DMS53 treated with DMSO at 0.1 percent for 48 hours (cell line): ENCODE results near the gene NDE1.
"Not testable (repeated sequence)": the region's sequence is repeated elsewhere in the genome, so short reads cannot be mapped to it uniquely, and the experiment has no call there.

Experiments used
- DNase-seq: peaks from one replicate; lab custom pipeline; 2025; ENCODE audit not compliant: unreplicated experiment; lab: John Stamatoyannopoulos, UW

Gene NDE1

GRCh38 chr16:15618392-15618791 lies 31.7 kb upstream of the NDE1 start:
- no peak for DNase-seq

GRCh38 chr16:15620611-15621195 lies 29.3 kb upstream of the NDE1 start:
- DNase-seq, result no peak

GRCh38 chr16:15621456-15621855 lies 28.6 kb upstream of the NDE1 start:
- no peak for DNase-seq

DNA sequence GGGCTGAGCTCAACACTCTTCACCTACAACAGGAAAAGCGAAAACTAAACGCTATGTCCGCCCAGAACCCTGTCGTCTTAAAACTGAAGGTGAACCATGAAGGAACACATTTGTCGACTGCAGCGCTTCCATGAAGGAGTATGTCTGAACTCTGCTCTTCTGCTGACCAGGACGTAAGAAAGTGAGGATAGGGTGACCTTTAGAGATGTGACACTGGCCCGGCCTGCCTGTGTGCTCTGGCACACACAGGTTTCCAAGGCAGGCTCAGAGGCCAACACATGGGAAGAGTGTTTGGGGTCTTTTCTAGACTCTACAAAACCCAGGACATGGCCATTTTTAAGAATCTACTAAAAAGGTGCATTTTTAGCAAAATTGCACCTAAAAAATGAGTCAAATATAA lies 28.2 kb upstream of the NDE1 start:
- DNase-seq, result no peak

- no peak for DNase-seq
Measured at GRCh38 chr16:15631730-15632409, 18.2 kb upstream of the NDE1 start.

GRCh38 chr16:15635926-15636325 lies 14.1 kb upstream of the NDE1 start:
- no peak for DNase-seq

- DNase-seq, result no peak
Measured at GRCh38 chr16:15636392-15636873, 13.6 kb upstream of the NDE1 start.

- no peak for DNase-seq
Measured at GRCh38 chr16:15639061-15639568, 10.9 kb upstream of the NDE1 start.

DNA sequence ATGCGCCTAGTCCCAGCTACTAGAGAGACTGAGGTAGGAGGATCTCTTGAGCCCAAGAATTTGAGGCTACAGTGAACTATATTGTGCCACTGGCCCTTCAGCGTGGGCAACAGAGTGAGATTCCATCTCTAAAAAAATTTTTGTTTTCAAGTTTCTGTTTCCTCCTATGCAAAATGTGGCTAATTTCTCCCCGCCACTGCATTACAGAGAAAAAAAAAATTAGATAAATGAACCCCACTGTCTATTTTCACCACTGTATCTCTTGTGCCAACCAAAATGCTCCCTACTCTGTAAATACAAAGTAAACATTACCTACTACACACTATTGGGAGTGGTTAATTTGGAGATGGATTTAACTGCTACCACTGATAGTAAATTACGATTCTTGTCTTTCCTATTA lies 9.1 kb upstream of the NDE1 start:
- no peak for DNase-seq

GRCh38 chr16:15641753-15642556 lies 8.1 kb upstream of the NDE1 start:
- DNase-seq, result no peak

DNA sequence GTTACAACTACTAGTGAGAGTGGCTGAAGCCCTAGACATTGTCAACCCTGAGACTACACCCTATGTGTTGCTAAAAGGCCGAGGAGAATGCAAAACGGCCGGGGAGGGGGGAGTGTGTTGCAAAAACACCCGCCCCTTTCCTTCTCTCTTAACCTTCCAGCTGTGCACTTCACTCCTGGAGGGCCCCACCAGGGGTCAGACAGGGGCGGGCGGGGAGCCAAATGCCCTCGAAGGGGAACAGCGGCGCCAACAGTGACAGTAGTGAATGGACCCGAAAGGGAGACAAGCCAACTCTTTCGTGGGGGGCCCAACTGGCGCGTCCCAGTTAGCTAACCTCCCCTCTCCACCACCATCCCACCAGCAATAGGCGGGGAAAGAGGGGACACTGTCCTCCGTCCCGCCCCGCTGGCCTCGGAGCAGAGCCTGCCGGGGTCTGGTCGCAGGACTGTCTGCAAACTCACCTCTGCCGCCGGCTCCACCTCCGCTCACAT lies 7.4 kb upstream of the NDE1 start:
- peak; percentile 27 for DNase-seq

DNA sequence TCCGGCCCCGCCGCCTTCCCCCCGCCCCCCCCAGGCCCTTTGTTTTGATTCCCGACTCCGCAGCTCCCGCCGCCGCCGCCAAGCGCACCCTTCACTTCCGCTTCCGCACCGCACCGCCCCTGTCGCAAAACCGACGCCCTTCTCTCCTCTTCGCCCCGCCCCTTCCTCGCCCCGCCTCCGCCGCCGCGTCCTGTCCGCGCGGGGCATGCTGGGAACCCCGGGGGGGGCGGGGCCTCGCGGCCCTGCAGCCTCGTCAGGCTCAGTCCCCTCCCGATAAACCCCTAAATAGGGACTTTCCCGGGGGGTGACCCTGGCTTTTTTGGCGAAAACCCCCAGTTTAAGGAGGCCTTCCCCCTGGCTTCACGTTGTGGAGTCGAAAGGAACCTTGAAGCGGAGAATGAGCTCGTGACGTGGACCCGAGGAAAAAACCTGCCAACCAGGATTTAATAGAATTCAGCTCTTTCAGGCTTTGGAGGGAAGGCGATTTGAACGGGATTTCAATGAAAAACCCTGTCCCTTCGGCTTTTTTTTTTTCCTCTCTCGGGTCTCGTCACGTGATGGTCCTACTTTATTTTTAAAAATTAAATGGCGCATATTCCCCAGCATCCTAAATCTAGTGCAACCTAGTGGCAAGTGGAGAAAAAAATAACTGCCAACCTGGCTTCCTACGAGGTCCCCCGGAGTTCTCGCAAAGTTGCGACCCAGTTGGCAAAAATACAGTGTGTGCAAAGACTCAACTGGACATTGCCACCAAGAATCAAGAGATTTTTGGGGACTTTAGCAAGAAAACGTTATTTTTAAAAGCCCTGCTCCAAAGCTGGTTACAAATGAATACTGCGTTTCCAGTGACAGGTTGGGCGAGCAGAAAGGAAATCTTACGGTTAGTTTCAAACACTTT lies 6.7 kb upstream of the NDE1 start, which contains the start of gene MARF1:
Gene MARF1 (minus strand): TSS at position 107 of the 898 bp plus-strand sequence. CDS start 3,921 bp downstream, outside the sequence.
- peak; percentile 67 for DNase-seq

DNA sequence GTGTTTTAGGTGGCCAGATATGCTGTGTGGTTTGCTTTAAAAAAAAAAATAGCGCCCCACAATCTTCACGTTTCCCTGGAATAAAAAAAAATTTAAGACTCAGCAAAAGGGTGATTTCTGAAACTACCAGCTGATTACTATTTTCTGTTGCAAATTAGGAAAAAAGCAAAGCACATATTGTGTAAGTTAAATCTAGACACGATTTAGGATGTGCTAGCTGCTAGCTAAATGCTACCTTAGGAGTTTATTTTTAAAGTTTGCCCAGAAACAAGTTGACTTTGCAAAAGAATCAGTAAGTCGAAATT lies 6.1 kb upstream of the NDE1 start:
- DNase-seq, result no peak

DNA sequence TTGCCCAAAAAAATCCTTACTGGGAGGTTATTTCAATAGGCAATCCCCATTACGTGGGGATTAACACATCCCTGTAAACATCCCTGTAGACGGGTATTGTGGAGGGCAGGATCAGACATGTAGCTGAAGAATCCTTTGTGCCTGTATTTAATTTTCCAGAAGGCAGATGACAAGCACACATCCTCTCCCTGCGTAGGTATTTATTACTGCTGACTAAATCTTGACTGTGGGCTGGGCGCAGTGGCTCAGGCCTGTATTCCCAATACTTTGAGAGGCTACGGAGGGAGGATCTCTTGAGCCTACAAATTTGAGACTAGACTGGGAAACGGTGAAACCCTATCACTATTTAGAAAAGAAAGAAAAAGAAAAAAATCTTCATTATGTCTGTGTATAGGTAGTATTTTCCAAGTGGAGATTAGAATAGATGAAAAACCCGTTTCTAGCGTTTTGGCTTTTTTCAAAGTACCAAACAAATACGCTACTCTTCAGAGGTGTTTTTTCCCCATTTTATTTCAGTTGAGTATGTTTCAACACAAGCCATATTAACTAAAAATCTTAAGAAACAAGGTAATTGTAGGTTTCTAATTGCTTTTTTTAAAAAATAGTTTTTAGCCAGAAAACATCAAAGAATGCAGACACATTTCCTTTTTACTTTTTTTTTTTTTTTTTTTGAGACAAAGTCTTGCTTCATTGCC lies 5.6 kb upstream of the NDE1 start:
- DNase-seq, result no peak

GRCh38 chr16:15644962-15645465 lies 5.0 kb upstream of the NDE1 start:
- DNase-seq, result not testable (repeated sequence)

DNA sequence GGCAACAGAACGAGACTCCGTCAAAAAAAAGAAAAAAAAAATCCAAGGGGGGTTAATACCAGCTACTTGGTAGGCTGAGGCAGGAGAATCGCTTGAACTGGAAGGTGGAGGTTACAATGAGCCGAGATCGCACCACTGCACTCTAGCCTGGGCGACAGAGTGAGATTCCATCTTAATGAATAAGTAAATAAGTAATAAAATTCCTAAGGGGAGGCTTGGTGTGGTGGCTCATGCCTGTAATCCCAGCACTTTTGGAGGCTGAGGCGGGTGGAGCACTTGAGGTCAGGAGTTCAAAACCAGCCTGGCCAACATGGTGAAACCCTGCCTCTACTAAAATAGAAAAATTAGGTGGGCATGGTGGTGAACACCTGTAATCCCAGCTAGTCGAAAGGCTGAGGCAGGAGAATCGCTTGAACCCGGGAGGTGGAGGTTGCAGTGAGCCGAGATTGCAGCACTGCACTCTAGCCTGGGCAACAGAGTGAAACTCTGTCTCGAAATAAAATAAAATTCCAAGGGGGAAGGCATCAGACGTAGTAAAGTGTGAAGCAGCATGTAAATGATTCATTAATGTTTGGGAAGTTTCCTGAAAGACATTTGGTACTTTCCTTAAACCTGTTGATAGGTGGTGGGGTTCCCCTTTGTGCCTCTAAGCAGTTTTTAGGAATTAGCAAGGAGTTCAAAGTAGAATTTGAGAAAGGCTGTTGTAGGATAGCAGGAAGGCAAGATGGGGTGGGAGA lies 3.3 kb upstream of the NDE1 start:
- DNase-seq, result not testable (repeated sequence)

GRCh38 chr16:15647294-15648014 lies 2.6 kb upstream of the NDE1 start:
- DNase-seq, result no peak

GRCh38 chr16:15648135-15648730 lies 1.8 kb upstream of the NDE1 start:
- DNase-seq, result no peak
